Fibroblast of pulmonary artery (primary cell): ENCODE measurements around the gene APBA3.
"Not testable (repeated sequence)": the region's sequence is repeated elsewhere in the genome, so short reads cannot be mapped to it uniquely, and the experiment has no call there.

ENCODE experiments used
- DNase-seq: peaks from one replicate; pipeline ENCODE4 v3.0.0-alpha.2; 2010; ENCODE audit warnings: low read depth
- H3K4me3 ChIP-seq: replicated peaks from 2 replicates; pipeline ENCODE4 v1.5.1; 2011; ENCODE audit warnings: low read depth, mild to moderate bottlenecking, control low read depth, low read length, moderate library complexity
- CTCF ChIP-seq: IDR thresholded peaks from 2 replicates; pipeline ENCODE4 v1.5.1; 2011; ENCODE audit warnings: mild to moderate bottlenecking, control low read depth, low read length, inconsistent platforms; ENCODE audit errors: missing control alignments

The APBA3 gene

DNA sequence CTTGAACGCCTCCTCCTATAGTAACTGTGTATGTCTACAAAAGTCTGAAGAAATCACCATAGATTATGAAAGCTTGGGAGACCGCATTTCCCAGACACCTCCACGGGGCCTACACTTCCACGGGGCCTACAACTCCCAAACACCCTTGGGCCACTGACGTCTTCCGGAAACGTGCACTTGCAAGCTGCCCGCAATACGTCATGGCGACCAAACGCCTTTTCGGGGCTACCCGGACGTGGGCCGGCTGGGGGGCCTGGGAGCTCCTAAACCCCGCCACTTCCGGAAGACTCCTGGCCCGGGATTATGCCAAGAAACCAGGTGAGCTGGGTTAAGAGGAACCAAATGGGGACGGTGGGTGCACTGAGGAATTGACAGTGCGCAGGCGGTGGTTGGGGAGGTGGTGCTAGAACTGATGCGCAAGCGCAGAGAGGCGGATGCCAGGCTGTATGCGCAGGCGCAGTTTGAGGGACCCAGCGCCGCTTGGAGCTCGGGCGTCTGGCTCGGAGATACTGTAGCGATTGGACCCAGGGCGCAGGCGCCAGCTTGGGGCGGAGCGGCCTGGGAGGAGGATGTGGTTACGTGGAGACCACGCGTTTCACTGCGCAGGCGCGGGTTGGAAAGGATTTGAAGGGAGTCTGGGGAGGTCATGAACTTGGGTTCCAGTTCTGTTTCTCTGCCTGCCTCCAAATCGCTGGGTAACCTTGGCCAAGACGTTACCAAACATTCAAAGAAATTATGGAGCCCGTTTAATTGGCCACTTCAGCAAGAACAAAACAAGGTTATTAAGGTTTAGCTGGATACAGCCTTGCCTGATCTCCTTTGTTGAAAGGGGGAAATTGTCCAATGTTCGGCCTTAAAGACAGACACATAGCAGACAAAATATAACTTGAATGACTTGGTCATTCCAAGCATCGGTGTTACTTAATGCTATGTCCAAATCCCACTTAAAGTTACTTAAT is 1.3 kb upstream of the APBA3 start, which contains the start of gene MRPL54:
MRPL54 (plus strand) TSS at position 182 of the 959 bp plus-strand sequence; CDS start at position 201, 19 bp downstream.
- TF ChIP-seq CTCF = no peak
- peak; percentile 99 for DNase-seq
- H3K4me3 ChIP-seq = peak within 1 kb of the TSS; percentile 100

DNA sequence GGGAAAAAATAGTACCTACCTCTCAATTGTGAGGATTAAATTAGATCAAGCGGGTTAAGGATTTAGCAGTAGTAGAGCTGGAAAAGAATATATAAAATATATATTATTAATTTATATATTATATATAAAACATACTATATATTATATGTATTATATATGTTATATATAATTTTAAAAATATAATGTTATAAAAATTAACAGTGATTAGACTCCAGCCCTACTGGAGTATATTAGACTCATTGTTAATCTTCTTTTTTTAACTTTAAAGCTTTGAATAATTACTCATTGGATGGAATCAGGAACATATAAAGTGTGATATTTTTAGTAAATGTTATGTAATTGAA is 610 bp upstream of the APBA3 start:
- no peak for TF ChIP-seq CTCF
- DNase-seq = no peak

GRCh38 chr19:3760871-3761361 is 576 bp downstream of the APBA3 start:
- peak overlapping the region; percentile 100 for H3K4me3 ChIP-seq
- peak; percentile 10 for DNase-seq
- TF ChIP-seq CTCF = no peak

More for the DNA sequence above, 610 bp upstream of the APBA3 start:
- H3K4me3 ChIP-seq = peak overlapping the region; percentile 96

DNA sequence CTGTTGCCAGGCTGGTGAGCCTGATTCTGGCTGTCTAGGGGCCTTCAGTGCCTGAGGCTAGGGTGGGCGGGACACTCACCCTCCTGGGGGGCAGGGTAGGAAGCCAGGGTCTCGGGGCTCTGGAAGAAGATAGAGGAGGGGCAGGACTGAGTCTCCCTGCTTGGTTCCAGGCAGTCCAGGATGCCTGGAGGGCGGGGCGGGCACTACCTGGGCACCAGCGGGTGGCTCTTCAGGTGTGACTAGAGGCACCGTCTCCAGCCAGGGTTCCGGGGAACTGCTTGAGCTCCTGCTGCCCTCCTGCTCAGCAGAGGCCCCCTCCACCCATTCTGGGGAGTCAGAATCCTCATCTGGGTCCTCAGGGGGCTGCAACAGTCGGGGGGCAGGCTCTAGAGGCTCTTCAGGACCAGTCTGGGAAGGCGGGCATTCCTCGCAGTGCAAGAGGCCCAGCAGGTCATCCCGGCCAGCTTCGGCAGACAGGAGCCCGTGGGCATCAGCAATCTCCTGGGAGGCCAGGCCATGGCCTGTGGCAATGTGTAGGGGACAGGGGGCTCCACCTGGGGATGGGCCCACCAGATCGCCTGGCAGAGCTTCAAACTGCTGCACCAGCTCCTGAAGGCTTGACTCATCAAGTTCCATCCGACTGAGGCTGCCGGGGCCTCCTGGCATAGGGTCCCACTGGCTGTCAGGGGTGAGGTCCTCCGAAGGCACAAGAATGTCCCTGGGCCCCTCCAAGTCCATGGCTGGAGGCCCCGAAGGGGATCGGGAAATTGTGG is 1.8 kb downstream of the APBA3 start:
- TF ChIP-seq CTCF = no peak
- H3K4me3 ChIP-seq = no peak overlapping the region

GRCh38 chr19:3758297-3758696 is 3.2 kb downstream of the APBA3 start:
- not testable (repeated sequence) for DNase-seq, H3K4me3 ChIP-seq

More for the DNA sequence above, 1.8 kb downstream of the APBA3 start:
- DNase-seq = no peak

- not testable (repeated sequence) for DNase-seq, H3K4me3 ChIP-seq
These were observed 3.8 kb downstream of the APBA3 start for GRCh38 chr19:3757705-3758104.

- DNase-seq = no peak
- TF ChIP-seq CTCF = no peak
- H3K4me3 ChIP-seq = no peak overlapping the region
These were observed 7.7 kb downstream of the APBA3 start for GRCh38 chr19:3753631-3754410.
